Embryonic facial prominence (tissue), 1 donor: ENCODE data around the gene ARFIP1.

Experiments used
- DNase-seq: peaks from one replicate; pipeline ENCODE4 v3.0.0-alpha.2; 2016; ENCODE audit errors: extremely low spot score

ARFIP1 gene

GRCh38 chr4:152938237-152938947 is 158.6 kb downstream of the ARFIP1 start:
- no peak for DNase-seq

GRCh38 chr4:152939621-152940020 is 159.9 kb downstream of the ARFIP1 start:
- no peak for DNase-seq

- DNase-seq, result no peak
Measured at GRCh38 chr4:152940461-152940860, 160.7 kb downstream of the ARFIP1 start.

GRCh38 chr4:152941411-152941810 is 161.7 kb downstream of the ARFIP1 start:
- DNase-seq, result no peak

GRCh38 chr4:152942346-152942745 is 162.6 kb downstream of the ARFIP1 start:
- DNase-seq, result no peak

- no peak for DNase-seq
Measured at GRCh38 chr4:152943672-152944071, 163.9 kb downstream of the ARFIP1 start.

GRCh38 chr4:152944666-152945320 is 165.0 kb downstream of the ARFIP1 start:
- DNase-seq, result no peak

GRCh38 chr4:152945639-152946038 is 165.9 kb downstream of the ARFIP1 start:
- no peak for DNase-seq

GRCh38 chr4:152946446-152946845 is 166.7 kb downstream of the ARFIP1 start:
- no peak for DNase-seq

- DNase-seq, result no peak
Measured at GRCh38 chr4:152947311-152947710, 167.6 kb downstream of the ARFIP1 start.

GRCh38 chr4:152949930-152950329 is 170.2 kb downstream of the ARFIP1 start:
- DNase-seq, result no peak

GRCh38 chr4:152950402-152951274 is 170.9 kb downstream of the ARFIP1 start:
- DNase-seq, result no peak

GRCh38 chr4:152951348-152951747 is 171.6 kb downstream of the ARFIP1 start:
- no peak for DNase-seq

- DNase-seq, result no peak
Measured at GRCh38 chr4:152953514-152953913, 173.8 kb downstream of the ARFIP1 start.

GRCh38 chr4:152954741-152955140 is 175.0 kb downstream of the ARFIP1 start:
- DNase-seq, result no peak

GRCh38 chr4:152956147-152956546 is 176.4 kb downstream of the ARFIP1 start:
- no peak for DNase-seq

GRCh38 chr4:152956650-152957436 is 177.1 kb downstream of the ARFIP1 start:
- DNase-seq, result no peak

- DNase-seq, result no peak
Measured at GRCh38 chr4:152957437-152958171, 177.8 kb downstream of the ARFIP1 start.

- DNase-seq, result no peak
Measured at GRCh38 chr4:152959080-152959479, 179.3 kb downstream of the ARFIP1 start.

GRCh38 chr4:152960082-152960481 is 180.3 kb downstream of the ARFIP1 start:
- no peak for DNase-seq
